Parathyroid adenoma (tissue), 2 donors: Measurements from ENCODE around the gene EGFR.

Experiments used
- H2AFZ ChIP-seq: fragments of 300-600 bp; sonication (generic); one replicate; pipeline ENCODE4 v1.7.0; 2017; ENCODE audit warnings: antibody characterized with exemption, mild to moderate bottlenecking
- H3K27ac ChIP-seq: fragments of 300-600 bp; sonication (generic); one replicate; pipeline ENCODE4 v1.7.0; 2017
- H3K27me3 ChIP-seq: fragments of 300-600 bp; sonication (generic); one replicate; pipeline ENCODE4 v1.7.0; 2017; ENCODE audit warnings: low read length; ENCODE audit not compliant: control insufficient read depth, insufficient read depth
- H3K36me3 ChIP-seq: fragments of 300-600 bp; sonication (generic); one replicate; pipeline ENCODE4 v1.7.0; 2017; ENCODE audit warnings: low read length; ENCODE audit not compliant: control insufficient read depth, insufficient read depth
- H3K4me1 ChIP-seq: fragments of 300-600 bp; sonication (generic); one replicate; pipeline ENCODE4 v1.7.0; 2017; ENCODE audit warnings: control low read depth
- H3K4me2 ChIP-seq: fragments of 300-600 bp; sonication (generic); one replicate; pipeline ENCODE4 v1.7.0; 2017; ENCODE audit warnings: low read length
- H3K4me3 ChIP-seq: fragments of 300-600 bp; sonication (generic); one replicate; pipeline ENCODE4 v1.7.0; 2017; ENCODE audit warnings: low read depth, low read length
- H3K79me2 ChIP-seq: fragments of 300-600 bp; sonication (generic); one replicate; pipeline ENCODE4 v1.7.0; 2017; ENCODE audit warnings: control low read depth
- H3K9ac ChIP-seq: fragments of 300-600 bp; sonication (generic); one replicate; pipeline ENCODE4 v1.7.0; 2017; ENCODE audit warnings: mild to moderate bottlenecking
- H3K9me3 ChIP-seq: fragments of 300-600 bp; sonication (generic); one replicate; pipeline ENCODE4 v1.7.0; 2017; ENCODE audit warnings: low read length; ENCODE audit not compliant: control insufficient read depth
- CTCF ChIP-seq: fragments of 300-600 bp; sonication (generic); IDR thresholded peaks from one replicate; pipeline ENCODE4 v1.7.0; 2017; ENCODE audit warnings: antibody characterized with exemption, mild to moderate bottlenecking
- donor health status: primary hyperparathyroidism.

Gene EGFR

GRCh38 chr7:55190511-55191160 lies 171.8 kb downstream of the EGFR start:
- Histone ChIP-seq H3K4me1 (no peaks in the 10 kb centered on the region), H3K9me3 (no peaks in the 10 kb centered on the region), H3K36me3 (no peaks in the 10 kb centered on the region), H3K4me3 (no peak overlapping the region), H3K4me2 (no peak overlapping the region), H3K27ac (no peak overlapping the region), H3K79me2 (no peaks in the 10 kb centered on the region), H3K27me3 (no peaks in the 10 kb centered on the region), H3K9ac (no peak overlapping the region), H2AFZ (no peak overlapping the region)
- no peak for TF ChIP-seq CTCF

- H3K4me1 ChIP-seq: no peaks in the 10 kb centered on the region
- no peaks in the 10 kb centered on the region for H3K36me3 ChIP-seq
- no peak for TF ChIP-seq CTCF
- no peaks in the 10 kb centered on the region for H3K79me2 ChIP-seq
- H3K27me3 ChIP-seq: no peaks in the 10 kb centered on the region
- H3K9me3 ChIP-seq: no peaks in the 10 kb centered on the region
- no peak overlapping the region for H3K4me2 ChIP-seq
- H3K27ac ChIP-seq: no peak overlapping the region
- no peak overlapping the region for H3K9ac ChIP-seq
- H2AFZ ChIP-seq: no peak overlapping the region
- no peak overlapping the region for H3K4me3 ChIP-seq
These were observed 172.5 kb downstream of the EGFR start for GRCh38 chr7:55191161-55191925.

DNA sequence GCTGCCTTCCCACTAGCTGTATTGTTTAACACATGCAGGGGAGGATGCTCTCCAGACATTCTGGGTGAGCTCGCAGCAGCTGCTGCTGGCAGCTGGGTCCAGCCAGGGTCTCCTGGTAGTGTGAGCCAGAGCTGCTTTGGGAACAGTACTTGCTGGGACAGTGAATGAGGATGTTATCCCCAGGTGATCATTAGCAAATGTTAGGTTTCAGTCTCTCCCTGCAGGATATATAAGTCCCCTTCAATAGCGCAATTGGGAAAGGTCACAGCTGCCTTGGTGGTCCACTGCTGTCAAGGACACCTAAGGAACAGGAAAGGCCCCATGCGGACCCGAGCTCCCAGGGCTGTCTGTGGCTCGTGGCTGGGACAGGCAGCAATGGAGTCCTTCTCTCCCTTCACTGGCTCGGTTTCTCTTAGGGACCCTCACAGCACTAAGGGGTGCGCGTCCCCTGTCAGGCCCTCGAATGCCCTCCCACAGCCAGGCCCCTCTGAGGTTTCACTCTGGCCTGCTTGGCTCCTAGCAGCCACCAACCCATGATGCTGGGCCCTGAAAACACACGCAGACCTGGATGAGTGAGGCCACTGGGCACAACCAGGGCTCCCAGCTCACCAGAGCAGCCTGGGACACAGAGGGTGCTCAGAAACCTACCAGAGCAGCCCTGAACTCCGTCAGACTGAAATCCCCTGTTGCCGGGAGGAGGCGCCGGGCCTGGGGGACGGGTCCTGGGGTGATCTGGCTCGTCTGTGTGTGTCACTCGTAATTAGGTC lies 173.3 kb downstream of the EGFR start:
- no peaks in the 10 kb centered on the region for H3K79me2 ChIP-seq
- H3K9me3 ChIP-seq: no peaks in the 10 kb centered on the region
- H3K27ac ChIP-seq: no peak overlapping the region
- H2AFZ ChIP-seq: no peak overlapping the region
- H3K9ac ChIP-seq: no peak overlapping the region
- no peaks in the 10 kb centered on the region for H3K27me3 ChIP-seq
- H3K36me3 ChIP-seq: no peaks in the 10 kb centered on the region
- no peak overlapping the region for H3K4me2 ChIP-seq
- no peaks in the 10 kb centered on the region for H3K4me1 ChIP-seq
- no peak overlapping the region for H3K4me3 ChIP-seq
- TF ChIP-seq CTCF: no peak

DNA sequence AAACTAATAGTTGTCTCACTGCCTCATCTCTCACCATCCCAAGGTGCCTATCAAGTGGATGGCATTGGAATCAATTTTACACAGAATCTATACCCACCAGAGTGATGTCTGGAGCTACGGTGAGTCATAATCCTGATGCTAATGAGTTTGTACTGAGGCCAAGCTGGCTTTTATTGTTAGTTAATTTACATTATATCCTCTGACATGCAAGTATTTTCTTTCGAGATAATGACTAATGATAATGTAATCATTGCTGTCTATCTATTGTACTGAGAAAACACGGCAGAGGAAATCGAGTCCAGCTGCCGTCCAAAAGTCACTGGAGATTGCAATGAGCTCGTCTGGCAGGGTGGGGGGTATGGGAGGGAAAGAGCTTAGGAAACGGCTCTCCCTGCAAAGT lies 173.9 kb downstream of the EGFR start:
- H3K27me3 ChIP-seq: no peaks in the 10 kb centered on the region
- no peaks in the 10 kb centered on the region for H3K79me2 ChIP-seq
- H3K36me3 ChIP-seq: no peaks in the 10 kb centered on the region
- no peak overlapping the region for H3K9ac ChIP-seq
- no peak overlapping the region for H3K4me3 ChIP-seq
- no peaks in the 10 kb centered on the region for H3K4me1 ChIP-seq
- no peak overlapping the region for H2AFZ ChIP-seq
- no peak for TF ChIP-seq CTCF
- no peaks in the 10 kb centered on the region for H3K9me3 ChIP-seq
- H3K4me2 ChIP-seq: no peak overlapping the region
- no peak overlapping the region for H3K27ac ChIP-seq
